Nephron progenitor cell (in vitro differentiated cells): ENCODE results near the gene PSMB2.

Source experiments
- DNase-seq: peaks from one replicate; pipeline ENCODE4 v3.0.0; 2021
- H3K27ac Mint-ChIP-seq: 2 replicates; pipeline ENCODE4 v1.8.0; 2021; ENCODE audit warnings: mild to moderate bottlenecking, moderate library complexity, mixed read lengths
- H3K27me3 Mint-ChIP-seq: 2 replicates; pipeline ENCODE4 v1.8.0; 2021; ENCODE audit warnings: mild to moderate bottlenecking, low read depth, mixed read lengths; ENCODE audit not compliant: poor library complexity
- H3K36me3 Mint-ChIP-seq: 2 replicates; pipeline ENCODE4 v1.8.0; 2021; ENCODE audit warnings: low read depth, mixed read lengths
- H3K4me1 Mint-ChIP-seq: 2 replicates; pipeline ENCODE4 v1.8.0; 2021; ENCODE audit warnings: mixed read lengths
- H3K4me3 Mint-ChIP-seq: 2 replicates; pipeline ENCODE4 v1.8.0; 2021; ENCODE audit warnings: mild to moderate bottlenecking, moderate library complexity, mixed read lengths
- H3K9me3 Mint-ChIP-seq: 2 replicates; pipeline ENCODE4 v1.8.0; 2021; ENCODE audit warnings: mild to moderate bottlenecking, moderate library complexity, mixed read lengths
- CTCF ChIP-seq: fragments of 200-600 bp; sonication (generic); IDR thresholded peaks from 2 replicates; pipeline ENCODE4 v1.5.0; 2021; ENCODE audit warnings: antibody characterized with exemption

PSMB2 gene

GRCh38 chr1:35663434-35663833 is 22.1 kb upstream of the PSMB2 start:
- DNase-seq = no peak
- no peaks in the 10 kb centered on the region for H3K4me1 Mint-ChIP-seq
- TF ChIP-seq CTCF = no peak
- H3K27ac Mint-ChIP-seq = no peak overlapping the region
- no peaks in the 10 kb centered on the region for H3K9me3 Mint-ChIP-seq
- H3K36me3 Mint-ChIP-seq = no peaks in the 10 kb centered on the region
- H3K27me3 Mint-ChIP-seq = peaks cover 53% of the 10 kb centered on the region
- H3K4me3 Mint-ChIP-seq = no peak overlapping the region

GRCh38 chr1:35661474-35661795 is 20.1 kb upstream of the PSMB2 start:
- H3K4me1 Mint-ChIP-seq = no peaks in the 10 kb centered on the region
- H3K4me3 Mint-ChIP-seq = no peak overlapping the region
- H3K27ac Mint-ChIP-seq = no peak overlapping the region
- no peak for TF ChIP-seq CTCF
- no peaks in the 10 kb centered on the region for H3K36me3 Mint-ChIP-seq
- H3K27me3 Mint-ChIP-seq = peaks cover 56% of the 10 kb centered on the region
- DNase-seq = no peak
- H3K9me3 Mint-ChIP-seq = no peaks in the 10 kb centered on the region

GRCh38 chr1:35660581-35661473 is 19.5 kb upstream of the PSMB2 start:
- no peaks in the 10 kb centered on the region for H3K4me1 Mint-ChIP-seq
- TF ChIP-seq CTCF = no peak
- no peaks in the 10 kb centered on the region for H3K9me3 Mint-ChIP-seq
- no peak overlapping the region for H3K4me3 Mint-ChIP-seq
- peak; percentile 71 for DNase-seq
- H3K36me3 Mint-ChIP-seq = no peaks in the 10 kb centered on the region
- H3K27me3 Mint-ChIP-seq = peaks cover 60% of the 10 kb centered on the region
- no peak overlapping the region for H3K27ac Mint-ChIP-seq

GRCh38 chr1:35659589-35659988 is 18.3 kb upstream of the PSMB2 start:
- TF ChIP-seq CTCF = no peak
- Mint-ChIP-seq H3K9me3 (no peaks in the 10 kb centered on the region), H3K4me3 (no peak overlapping the region), H3K27me3 (peaks cover 69% of the 10 kb centered on the region), H3K4me1 (no peaks in the 10 kb centered on the region), H3K36me3 (no peaks in the 10 kb centered on the region), H3K27ac (no peak overlapping the region)
- DNase-seq = no peak

- Mint-ChIP-seq H3K4me1 (no peaks in the 10 kb centered on the region), H3K27ac (no peak overlapping the region), H3K4me3 (no peak overlapping the region), H3K36me3 (no peaks in the 10 kb centered on the region), H3K27me3 (peaks cover 76% of the 10 kb centered on the region), H3K9me3 (no peaks in the 10 kb centered on the region)
- no peak for TF ChIP-seq CTCF
- DNase-seq = no peak
Measured at GRCh38 chr1:35657851-35658250, 16.5 kb upstream of the PSMB2 start.

GRCh38 chr1:35656863-35657232 is 15.5 kb upstream of the PSMB2 start:
- Mint-ChIP-seq H3K27me3 (peaks cover 80% of the 10 kb centered on the region), H3K9me3 (no peaks in the 10 kb centered on the region), H3K4me1 (no peaks in the 10 kb centered on the region), H3K4me3 (no peak overlapping the region), H3K36me3 (no peaks in the 10 kb centered on the region), H3K27ac (no peak overlapping the region)
- no peak for TF ChIP-seq CTCF
- no peak for DNase-seq
